Measurements from ENCODE around the gene TIAM1.

DNA sequence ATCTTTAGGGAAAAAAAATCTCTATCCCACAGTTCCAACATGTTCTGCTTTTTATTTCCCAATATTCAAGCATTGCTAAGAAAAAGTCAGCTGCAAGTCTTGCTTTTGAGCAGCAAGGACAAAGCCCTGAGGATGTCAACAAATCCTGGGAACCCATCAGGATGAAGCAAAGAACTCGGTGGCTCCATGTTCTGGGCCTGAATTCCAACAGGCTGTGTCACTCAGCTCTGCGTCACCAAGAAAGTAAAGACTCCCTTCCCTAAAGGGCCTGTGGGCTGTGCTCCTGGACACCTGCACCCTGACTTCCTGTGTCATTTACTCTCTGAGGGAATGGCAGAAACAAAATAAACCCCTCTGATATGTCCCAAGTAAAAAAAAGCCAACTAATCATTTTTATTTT lies 95.5 kb downstream of the TIAM1 start:
- TF ChIP-seq POLR2A (IDR thresholded peaks at IDR 0.05) (no peak), CTCF (IDR thresholded peaks at IDR 0.05) (no peak)

Measured in right lobe of liver (tissue), 4 donors.